ENCODE data around the gene AGAP3.

DNA sequence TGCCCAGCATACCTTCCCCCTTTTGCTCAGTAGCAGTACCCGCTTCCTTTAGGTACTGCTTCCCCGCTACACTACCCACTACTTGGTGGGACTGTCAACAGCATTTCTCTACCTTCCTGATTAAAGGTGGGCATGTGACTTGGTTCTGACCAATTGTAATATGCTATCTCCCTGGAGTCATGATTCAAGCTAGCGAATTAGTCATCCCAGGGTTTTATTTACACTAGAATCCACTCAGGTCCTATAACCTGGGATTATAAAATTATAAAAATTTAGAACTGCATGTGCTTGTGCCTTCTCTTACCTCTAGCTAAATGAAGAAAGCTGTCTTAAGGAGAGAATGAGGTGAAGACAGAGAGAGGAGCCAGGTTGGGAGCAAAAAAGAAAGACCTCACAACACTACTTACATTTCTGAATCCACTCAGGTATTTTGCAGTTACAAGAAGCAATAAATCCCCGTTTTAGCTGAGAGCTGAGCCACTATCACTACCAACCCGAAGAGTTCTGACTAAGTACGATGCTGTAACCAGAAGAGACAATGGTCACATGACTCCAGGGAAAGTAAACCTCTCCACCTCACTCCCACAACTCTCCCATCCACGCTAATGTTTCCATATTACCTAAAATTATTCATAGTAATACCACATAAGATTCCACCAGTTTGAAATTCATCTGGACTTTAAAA lies 71.5 kb downstream of the AGAP3 start:
- TF ChIP-seq, protein P1, sequence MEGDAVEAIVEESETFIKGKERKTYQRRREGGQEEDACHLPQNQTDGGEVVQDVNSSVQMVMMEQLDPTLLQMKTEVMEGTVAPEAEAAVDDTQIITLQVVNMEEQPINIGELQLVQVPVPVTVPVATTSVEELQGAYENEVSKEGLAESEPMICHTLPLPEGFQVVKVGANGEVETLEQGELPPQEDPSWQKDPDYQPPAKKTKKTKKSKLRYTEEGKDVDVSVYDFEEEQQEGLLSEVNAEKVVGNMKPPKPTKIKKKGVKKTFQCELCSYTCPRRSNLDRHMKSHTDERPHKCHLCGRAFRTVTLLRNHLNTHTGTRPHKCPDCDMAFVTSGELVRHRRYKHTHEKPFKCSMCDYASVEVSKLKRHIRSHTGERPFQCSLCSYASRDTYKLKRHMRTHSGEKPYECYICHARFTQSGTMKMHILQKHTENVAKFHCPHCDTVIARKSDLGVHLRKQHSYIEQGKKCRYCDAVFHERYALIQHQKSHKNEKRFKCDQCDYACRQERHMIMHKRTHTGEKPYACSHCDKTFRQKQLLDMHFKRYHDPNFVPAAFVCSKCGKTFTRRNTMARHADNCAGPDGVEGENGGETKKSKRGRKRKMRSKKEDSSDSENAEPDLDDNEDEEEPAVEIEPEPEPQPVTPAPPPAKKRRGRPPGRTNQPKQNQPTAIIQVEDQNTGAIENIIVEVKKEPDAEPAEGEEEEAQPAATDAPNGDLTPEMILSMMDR (IDR thresholded peaks at IDR 0.05) = no peak
- TF ChIP-seq POLR2A (IDR thresholded peaks at IDR 0.05) = no peak

All from esophagus squamous epithelium (tissue), 4 donors.